Ascending aorta (tissue), 2 donors: ENCODE measurements around the gene ZEB1. TPM values are rescaled to one million over a fixed set of nuclear protein-coding genes. Genes with fewer than 3 reads are reported as not detected.

Experiments
- DNase-seq, 2 donors: peaks; one replicate each; pipeline ENCODE4 v3.0.0-alpha.2; 2019; ENCODE audit warnings: low spot score in 2 of 2
- H3K27ac ChIP-seq, 2 donors: fragments of 200-600 bp; sonication (generic); one replicate each; pipeline ENCODE4 v1.5.1; 2016 to 2017; ENCODE audit warnings: mild to moderate bottlenecking in 1 of 2
- H3K27me3 ChIP-seq: fragments of 200-600 bp; sonication (generic); one replicate; pipeline ENCODE4 v1.5.1; 2017
- H3K36me3 ChIP-seq, 2 donors: fragments of 200-600 bp; sonication (generic); one replicate each; pipeline ENCODE4 v1.5.1; 2016
- H3K4me1 ChIP-seq, 2 donors: fragments of 200-600 bp; sonication (generic); one replicate each; pipeline ENCODE4 v1.5.1; 2016 to 2017; ENCODE audit warnings: mild to moderate bottlenecking in 1 of 2
- H3K4me3 ChIP-seq, 2 donors: fragments of 200-600 bp; sonication (generic); one replicate each; pipeline ENCODE4 v1.5.1; 2016 to 2017; ENCODE audit warnings: mild to moderate bottlenecking in 1 of 2
- H3K9me3 ChIP-seq, 2 donors: fragments of 200-600 bp; sonication (generic); one replicate each; pipeline ENCODE4 v1.5.1; 2016
- intact Hi-C: fragments of 100-400 bp; cut with DNase I; formaldehyde crosslinking; loops from one replicate; pipeline ENCODE4 v1.15.1; 2023
- total RNA-seq: library from RNA; depleted of rRNA; stranded (reverse); fragments of >200 nt; gene quantifications from one replicate; pipeline ENCODE4 v1.1.0, GENCODE V29; 2016
- TF ChIP-seq, protein P1 (sequence below), 3 experiments: fragments of 200-600 bp in 2 of 3; fragments of 450-650 bp in 1 of 3; sonication (generic) in 2 of 3; IDR thresholded peaks; one replicate each; pipeline ENCODE4 v1.5.1; 2016 to 2019; ENCODE audit warnings: antibody characterized with exemption in 3 of 3, mild to moderate bottlenecking in 1 of 3, moderate library complexity in 1 of 3

Gene ZEB1
- total RNA-seq, 1 donor from 2014 or later = 77.3 TPM

DNA sequence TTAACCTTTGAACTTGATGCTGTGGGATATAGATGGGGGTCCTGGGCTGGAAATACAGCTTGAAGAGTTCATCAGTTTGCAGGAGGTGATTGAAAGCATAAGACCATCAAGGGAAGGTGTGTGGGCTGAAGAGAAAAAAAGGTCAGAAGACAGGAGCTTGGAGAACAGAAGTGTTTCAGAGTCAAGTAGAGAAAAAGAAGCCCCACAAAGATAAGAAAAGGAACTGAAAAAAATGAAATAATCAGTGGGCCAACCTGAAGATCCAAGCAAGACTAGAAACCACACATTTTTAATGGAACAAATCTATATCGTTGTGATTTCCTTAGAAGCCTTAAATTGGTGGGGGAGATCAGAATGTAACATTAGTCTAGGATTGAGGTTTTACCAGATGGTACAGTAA lies 22.5 kb downstream of the ZEB1 start:
- Histone ChIP-seq H3K27ac (no peak overlapping the region), H3K36me3 (no peaks in the 10 kb centered on the region), H3K4me3 (no peak overlapping the region), H3K27me3 (no peaks in the 10 kb centered on the region), H3K4me1 (peaks cover 0 to 26% of the 10 kb centered on the region in 2 donors), H3K9me3 (no peaks in the 10 kb centered on the region)
- intact Hi-C loops = no loop called here
- DNase-seq = no peak
- TF ChIP-seq, protein P1, sequence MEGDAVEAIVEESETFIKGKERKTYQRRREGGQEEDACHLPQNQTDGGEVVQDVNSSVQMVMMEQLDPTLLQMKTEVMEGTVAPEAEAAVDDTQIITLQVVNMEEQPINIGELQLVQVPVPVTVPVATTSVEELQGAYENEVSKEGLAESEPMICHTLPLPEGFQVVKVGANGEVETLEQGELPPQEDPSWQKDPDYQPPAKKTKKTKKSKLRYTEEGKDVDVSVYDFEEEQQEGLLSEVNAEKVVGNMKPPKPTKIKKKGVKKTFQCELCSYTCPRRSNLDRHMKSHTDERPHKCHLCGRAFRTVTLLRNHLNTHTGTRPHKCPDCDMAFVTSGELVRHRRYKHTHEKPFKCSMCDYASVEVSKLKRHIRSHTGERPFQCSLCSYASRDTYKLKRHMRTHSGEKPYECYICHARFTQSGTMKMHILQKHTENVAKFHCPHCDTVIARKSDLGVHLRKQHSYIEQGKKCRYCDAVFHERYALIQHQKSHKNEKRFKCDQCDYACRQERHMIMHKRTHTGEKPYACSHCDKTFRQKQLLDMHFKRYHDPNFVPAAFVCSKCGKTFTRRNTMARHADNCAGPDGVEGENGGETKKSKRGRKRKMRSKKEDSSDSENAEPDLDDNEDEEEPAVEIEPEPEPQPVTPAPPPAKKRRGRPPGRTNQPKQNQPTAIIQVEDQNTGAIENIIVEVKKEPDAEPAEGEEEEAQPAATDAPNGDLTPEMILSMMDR (IDR thresholded peaks at IDR 0.05) = no peak

DNA sequence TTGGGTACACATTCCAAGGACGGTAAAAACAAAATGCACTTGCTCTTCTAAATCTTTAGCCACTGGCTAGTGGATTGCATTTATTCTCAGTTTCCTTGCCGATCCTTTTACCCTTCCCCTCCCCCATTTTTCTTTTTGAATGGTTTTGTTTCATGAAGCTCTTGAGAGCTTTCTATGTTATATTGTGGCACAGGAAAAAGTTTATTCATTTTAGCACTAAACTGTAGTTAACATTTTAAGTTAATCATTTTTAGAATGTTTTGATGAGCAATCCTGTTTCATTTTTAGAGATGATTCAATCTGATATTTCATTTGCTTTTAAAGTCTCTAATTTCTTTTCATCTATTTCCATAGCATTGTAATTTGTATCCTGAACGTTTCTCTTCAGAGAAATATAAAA lies 24.0 kb downstream of the ZEB1 start:
- peaks cover 0 to 38% of the 10 kb centered on the region in 2 donors for H3K4me1 ChIP-seq
- no peaks in the 10 kb centered on the region for H3K36me3 ChIP-seq
- no peak overlapping the region for H3K4me3 ChIP-seq
- TF ChIP-seq, protein P1 (IDR thresholded peaks at IDR 0.05) = no peak
- no peaks in the 10 kb centered on the region for H3K9me3 ChIP-seq
- intact Hi-C loops = no loop called here
- no peak overlapping the region for H3K27ac ChIP-seq
- no peaks in the 10 kb centered on the region for H3K27me3 ChIP-seq
- DNase-seq = no peak

DNA sequence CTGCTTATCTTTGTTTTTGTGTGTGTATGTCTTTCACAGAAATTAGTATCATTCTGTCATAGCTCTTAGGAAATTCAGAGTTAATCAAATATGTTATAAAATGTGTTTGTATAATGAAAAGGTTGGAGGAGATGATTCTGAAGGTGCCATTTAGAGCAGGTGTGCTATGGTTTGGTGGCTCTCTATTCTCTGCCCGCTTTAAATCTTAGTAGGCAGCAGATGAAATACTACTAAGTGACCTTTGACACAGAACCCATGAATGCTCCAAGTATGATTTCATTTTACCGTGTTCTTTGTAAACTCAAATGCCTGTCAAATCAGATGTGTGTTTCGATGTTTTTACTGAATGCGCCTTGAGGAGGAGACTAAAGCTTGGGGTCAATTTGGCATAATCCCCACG lies 24.5 kb downstream of the ZEB1 start:
- no peaks in the 10 kb centered on the region for H3K27me3 ChIP-seq
- H3K27ac ChIP-seq = peak overlapping the region in 1 of 2 donors; percentile 12
- DNase-seq = no peak
- H3K4me3 ChIP-seq = no peak overlapping the region
- H3K9me3 ChIP-seq = no peaks in the 10 kb centered on the region
- no peaks in the 10 kb centered on the region for H3K36me3 ChIP-seq
- intact Hi-C loops = no loop called here
- TF ChIP-seq, protein P1 (IDR thresholded peaks at IDR 0.05) = no peak
- H3K4me1 ChIP-seq = peaks cover 0 to 42% of the 10 kb centered on the region in 2 donors

DNA sequence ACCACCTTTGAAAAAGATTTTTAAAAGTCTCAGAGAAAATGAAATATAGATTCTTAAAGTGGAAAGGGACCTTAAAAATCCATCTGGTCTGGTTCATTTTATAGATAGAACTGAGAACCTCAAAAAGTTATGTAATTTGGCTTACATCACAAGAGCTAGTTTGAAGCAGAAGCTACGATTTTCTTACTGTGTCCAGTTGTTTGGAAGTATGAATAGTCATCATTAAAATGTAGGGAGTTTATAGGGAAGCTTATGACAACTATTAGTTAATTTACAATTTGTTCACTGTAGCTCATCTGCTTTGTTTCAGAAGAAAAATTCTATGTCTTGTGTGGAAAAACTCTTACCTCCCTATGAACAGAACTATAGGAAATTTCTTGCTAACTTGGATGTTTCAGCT lies 26.9 kb downstream of the ZEB1 start:
- peaks cover 0 to 39% of the 10 kb centered on the region in 2 donors for H3K4me1 ChIP-seq

DNA sequence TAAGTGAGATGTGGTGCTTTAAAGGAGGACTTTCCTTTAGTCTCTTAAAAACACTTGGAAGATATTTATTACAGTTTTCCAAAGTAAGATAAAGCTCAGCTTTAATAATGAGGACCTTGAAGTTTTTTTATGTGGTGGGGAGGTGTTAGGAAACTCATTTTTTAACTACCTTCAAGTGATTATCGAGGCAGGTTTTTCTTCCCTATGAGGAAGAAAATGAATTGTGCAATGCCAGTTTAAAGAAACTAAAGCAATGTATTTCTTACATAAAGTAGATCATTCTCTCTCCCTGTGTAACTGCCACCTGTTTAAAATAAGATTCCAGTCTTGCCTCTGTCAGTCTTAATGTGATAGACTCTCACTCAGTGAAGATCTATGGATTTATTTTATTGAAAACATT lies 27.9 kb downstream of the ZEB1 start:
- intact Hi-C loops = no loop called here
- TF ChIP-seq, protein P1 (IDR thresholded peaks at IDR 0.05) = no peak

More for the DNA sequence above, 26.9 kb downstream of the ZEB1 start:
- Histone ChIP-seq H3K36me3 (no peaks in the 10 kb centered on the region), H3K9me3 (no peaks in the 10 kb centered on the region), H3K4me3 (no peak overlapping the region), H3K27ac (peak overlapping the region in 1 of 2 donors; percentile 9), H3K27me3 (no peaks in the 10 kb centered on the region)
- intact Hi-C loops = no loop called here
- no peak for DNase-seq
- TF ChIP-seq, protein P1 (IDR thresholded peaks at IDR 0.05) = no peak

DNA sequence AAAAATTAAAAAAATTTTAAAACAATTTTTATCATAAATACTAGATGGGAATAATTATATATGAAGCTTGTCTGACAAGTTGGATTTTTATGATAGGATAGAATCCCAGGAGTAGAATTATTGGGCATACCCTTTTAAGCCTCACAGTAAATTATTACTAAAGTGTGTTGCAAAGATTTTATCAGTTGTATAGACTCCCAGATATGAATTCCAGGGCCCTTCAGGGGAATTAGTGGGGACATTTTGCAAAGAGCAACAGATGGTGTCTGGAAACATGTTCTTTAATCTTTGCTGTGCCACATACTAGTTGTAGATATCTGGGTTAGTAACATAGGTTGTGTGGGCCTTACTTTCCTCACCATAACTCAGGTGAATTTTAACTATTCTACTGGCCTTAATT lies 28.7 kb downstream of the ZEB1 start:
- DNase-seq = no peak
- intact Hi-C loops = no loop called here
- Histone ChIP-seq H3K27me3 (no peaks in the 10 kb centered on the region), H3K9me3 (no peaks in the 10 kb centered on the region), H3K27ac (peak overlapping the region in 1 of 2 donors; percentile 27), H3K4me1 (peaks cover 0 to 39% of the 10 kb centered on the region in 2 donors), H3K4me3 (no peak overlapping the region), H3K36me3 (no peaks in the 10 kb centered on the region)
- TF ChIP-seq, protein P1 (IDR thresholded peaks at IDR 0.05) = no peak

More for the DNA sequence above, 27.9 kb downstream of the ZEB1 start:
- DNase-seq = no peak
- Histone ChIP-seq H3K4me1 (peaks cover 0 to 39% of the 10 kb centered on the region in 2 donors), H3K36me3 (no peaks in the 10 kb centered on the region), H3K4me3 (no peak overlapping the region), H3K27ac (no peak overlapping the region), H3K27me3 (no peaks in the 10 kb centered on the region), H3K9me3 (no peaks in the 10 kb centered on the region)
